SH-SY5Y (cell line): ENCODE results near the gene MX1.

Source experiments
- GATA2 ChIP-seq: IDR thresholded peaks from 2 replicates; pipeline ENCODE4 v1.6.1; 2011; ENCODE audit warnings: mild to moderate bottlenecking, low read depth, low read length
- GATA3 ChIP-seq: IDR thresholded peaks from 2 replicates; pipeline ENCODE4 v1.6.1; 2011; ENCODE audit warnings: low read depth, mild to moderate bottlenecking, low read length, moderate library complexity

DNA sequence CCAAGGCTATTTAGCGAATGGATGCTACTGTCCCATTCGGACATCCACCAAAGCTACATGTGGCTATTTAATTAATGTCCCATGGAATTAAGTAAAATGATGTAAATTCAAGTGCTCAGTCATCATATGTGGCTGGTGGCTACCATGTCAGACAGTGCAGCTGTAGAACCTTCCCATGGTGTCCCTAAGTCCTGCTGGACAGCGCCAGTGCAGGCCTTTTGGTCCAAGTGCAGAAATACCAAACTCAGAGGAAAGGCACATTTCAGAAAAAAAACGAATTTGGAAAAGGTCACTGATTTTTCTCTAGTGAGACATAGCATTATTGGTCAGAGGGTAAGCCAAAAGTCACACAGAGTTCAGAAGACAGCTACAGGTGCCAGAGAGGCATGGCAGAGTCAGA is 64.3 kb downstream of the MX1 start:
- TF ChIP-seq GATA2: no peak
- no peak for TF ChIP-seq GATA3
